ENCODE measurements around the gene NCOR2.
A peak's percentile ranks its signal among the peaks of the same experiment; 100 is the strongest.

Gene NCOR2

DNA sequence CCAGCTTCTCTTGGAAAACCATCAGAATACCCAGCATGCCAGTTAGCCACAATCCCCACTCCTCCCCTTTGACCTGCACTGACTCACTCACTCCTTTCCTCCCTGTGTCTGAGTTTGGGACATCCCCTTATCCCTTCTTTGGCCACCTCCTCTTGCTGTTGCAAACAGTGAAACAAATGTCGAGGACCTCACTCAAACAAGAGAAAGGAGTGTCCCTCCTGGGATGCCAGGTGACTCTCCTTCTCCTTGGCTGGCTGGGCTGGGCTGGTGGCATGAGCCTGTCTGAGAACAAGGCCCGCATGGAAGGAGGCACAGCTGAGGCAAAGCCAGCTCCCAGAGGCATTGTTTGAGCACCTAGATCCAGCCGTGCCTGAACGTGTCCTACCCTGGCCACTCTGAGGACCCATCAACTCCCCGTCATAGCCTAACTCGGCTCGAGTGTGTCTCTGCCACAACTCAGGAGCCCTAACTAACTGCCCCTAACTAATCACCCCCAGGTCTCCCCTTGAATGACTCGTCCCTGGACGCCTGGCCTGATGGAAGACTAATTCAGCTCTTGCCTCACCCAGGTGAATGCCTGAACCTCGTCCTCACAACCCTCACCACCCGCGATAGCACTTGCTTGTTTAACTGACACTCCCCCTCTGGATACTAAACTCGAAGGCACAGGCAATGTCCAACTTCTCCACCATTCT lies 43.0 kb downstream of the NCOR2 start:
- DNase-seq: no peak

DNA sequence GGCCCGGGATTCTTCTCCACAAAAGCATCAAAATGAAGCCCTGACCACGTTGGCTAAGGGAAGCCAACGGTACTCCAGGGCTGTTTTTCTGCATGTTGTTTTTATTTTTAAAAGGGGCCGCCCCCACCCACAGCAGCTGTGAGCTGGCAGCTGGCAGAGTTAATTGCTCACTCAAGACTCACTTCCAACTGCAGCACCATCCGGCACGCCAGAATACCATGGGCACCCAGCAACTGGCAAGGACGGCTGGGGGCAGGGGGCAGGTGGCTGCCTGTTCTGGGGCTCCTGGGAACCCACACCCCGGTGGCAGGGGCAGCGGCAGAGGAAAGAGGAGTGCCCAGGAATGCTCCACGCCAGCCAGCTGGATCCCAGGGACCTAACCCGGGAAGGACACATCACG lies 44.3 kb downstream of the NCOR2 start:
- no peak for DNase-seq

- DNase-seq: no peak
Measured at GRCh38 chr12:124520907-124521306, 46.5 kb downstream of the NCOR2 start.

DNA sequence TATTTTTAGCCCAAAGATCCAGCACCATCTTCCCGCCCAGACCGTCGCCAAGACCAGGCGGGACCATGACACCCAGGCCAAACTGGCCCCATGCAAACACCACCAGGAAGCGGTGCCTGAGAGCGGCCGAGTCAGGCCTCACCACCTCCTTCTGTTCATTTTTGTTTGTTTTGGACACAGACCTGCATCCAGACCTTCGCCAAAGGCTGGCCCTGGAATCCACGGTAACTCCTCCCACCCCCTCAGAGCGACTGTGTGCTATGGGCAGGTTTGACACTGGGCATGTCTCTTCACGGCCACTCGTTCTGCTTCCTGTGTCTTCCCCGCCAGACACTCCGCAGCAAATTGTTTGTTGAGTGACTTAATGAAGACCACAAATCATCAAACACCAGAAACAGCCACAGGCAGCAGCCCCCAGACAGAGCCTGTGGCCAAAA lies 47.1 kb downstream of the NCOR2 start:
- DNase-seq: no peak

DNA sequence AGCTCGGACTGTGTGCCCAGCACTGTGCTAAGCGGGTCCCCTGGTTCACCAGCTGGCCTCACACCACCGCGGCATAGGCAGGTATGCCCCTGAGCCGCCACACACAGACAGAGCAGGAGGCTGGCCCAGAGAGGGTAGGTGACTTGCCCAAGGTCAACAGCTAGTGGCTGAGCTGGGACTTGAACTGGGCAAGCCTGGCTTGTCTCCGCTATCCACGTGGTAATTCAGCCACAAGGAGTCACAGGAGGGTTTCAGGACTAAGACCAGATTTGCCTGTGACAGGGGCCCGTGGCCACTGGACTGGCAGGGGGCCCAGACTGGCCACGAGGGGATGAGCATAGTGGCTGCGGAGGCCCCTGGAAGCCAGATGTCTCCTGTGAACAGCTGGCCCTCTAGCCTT lies 47.7 kb downstream of the NCOR2 start:
- DNase-seq: no peak

DNA sequence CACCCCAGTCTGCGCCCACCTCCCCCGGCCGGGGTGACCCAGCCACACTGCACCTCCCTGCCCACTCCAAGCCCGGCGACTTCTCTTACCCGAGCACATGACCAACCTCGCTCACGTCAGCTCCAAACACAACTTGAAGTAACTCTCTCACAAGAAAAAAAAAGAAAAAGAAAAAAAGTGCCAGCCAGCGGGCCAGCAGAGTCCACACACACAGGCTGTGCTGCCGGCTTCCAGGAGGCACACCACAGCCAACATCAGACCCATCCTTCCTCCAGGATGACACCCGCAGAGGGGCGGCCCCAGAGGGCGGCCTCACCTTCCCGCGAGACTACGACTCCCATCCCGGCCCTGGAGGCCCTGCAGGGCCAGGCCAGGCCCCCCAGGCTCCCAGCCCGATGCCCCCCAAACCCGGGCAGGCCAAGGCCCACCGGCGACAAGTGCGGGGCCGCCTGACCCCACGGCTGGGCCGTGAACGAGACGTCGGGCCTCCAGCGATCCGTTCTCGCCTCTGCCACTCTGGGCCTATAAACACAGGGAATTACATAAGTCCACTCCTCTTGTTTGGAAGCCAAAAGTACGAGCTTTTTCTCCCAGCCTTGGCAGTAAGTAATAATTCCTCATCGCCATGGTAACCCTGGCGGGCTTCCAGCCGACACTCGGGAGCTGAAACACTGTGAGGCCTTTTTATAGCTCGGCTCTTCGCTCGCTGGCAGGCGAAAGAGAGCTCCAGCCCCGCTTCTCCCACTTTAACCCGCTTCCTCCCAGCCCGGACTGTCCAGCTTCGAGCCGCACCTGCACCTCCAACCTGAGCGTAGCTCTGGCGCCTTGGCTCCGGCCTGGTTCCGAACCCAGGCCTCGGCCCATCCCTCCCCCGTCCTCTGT lies 49.1 kb downstream of the NCOR2 start:
- DNase-seq: peak; percentile 91

Measured in NCI-H146 (cell line).